Activated effector memory CD4-positive, alpha-beta T cell treated with anti-CD3 and anti-CD28 coated beads, Interleukin-2, amount 50 U/mL, for 16 hours (primary cell): Measurements from ENCODE around the gene RBM39.
A peak's percentile ranks its signal among the peaks of the same experiment; 100 is the strongest.
"Not testable (repeated sequence)": the region's sequence is repeated elsewhere in the genome, so short reads cannot be mapped to it uniquely, and the experiment has no call there.

Source experiments
- DNase-seq: peaks from one replicate; pipeline ENCODE4 v3.0.0-alpha.2; 2020

RBM39 gene

GRCh38 chr20:35741892-35742740 lies at the start of gene RBM39:
Gene RBM39 (minus strand): TSS chr20:35742260. CDS start chr20:35740874, 1,386 bp downstream.
- peak; percentile 99 for DNase-seq

GRCh38 chr20:35791821-35792220 lies 49.8 kb upstream of the RBM39 start:
- no peak for DNase-seq

- no peak for DNase-seq
Measured at GRCh38 chr20:35791097-35791496, 49.0 kb upstream of the RBM39 start.

- DNase-seq: no peak
Measured at GRCh38 chr20:35788796-35789195, 46.7 kb upstream of the RBM39 start.

GRCh38 chr20:35785541-35785940 lies 43.5 kb upstream of the RBM39 start:
- DNase-seq: not testable (repeated sequence)

GRCh38 chr20:35783811-35784210 lies 41.8 kb upstream of the RBM39 start:
- not testable (repeated sequence) for DNase-seq

- no peak for DNase-seq
Measured at GRCh38 chr20:35776513-35777101, 34.5 kb upstream of the RBM39 start.

- no peak for DNase-seq
Measured at GRCh38 chr20:35774391-35774790, 32.3 kb upstream of the RBM39 start.

GRCh38 chr20:35773154-35773751 lies 31.2 kb upstream of the RBM39 start:
- peak; percentile 78 for DNase-seq

- no peak for DNase-seq
Measured at GRCh38 chr20:35772563-35773058, 30.6 kb upstream of the RBM39 start.

GRCh38 chr20:35771689-35772562 lies 29.9 kb upstream of the RBM39 start, which contains the start of gene PHF20:
Gene PHF20 (plus strand): TSS chr20:35772015. CDS start chr20:35801523, 29,508 bp downstream.
- peak; percentile 100 for DNase-seq

GRCh38 chr20:35771367-35771688 lies 29.3 kb upstream of the RBM39 start:
- DNase-seq: no peak

- peak; percentile 76 for DNase-seq
Measured at GRCh38 chr20:35768731-35769664, 26.9 kb upstream of the RBM39 start.

- DNase-seq: peak; percentile 87
Measured at GRCh38 chr20:35767683-35768481, 25.8 kb upstream of the RBM39 start.

- DNase-seq: no peak
Measured at GRCh38 chr20:35766843-35767242, 24.8 kb upstream of the RBM39 start.

- peak; percentile 21 for DNase-seq
Measured at GRCh38 chr20:35764936-35765335, 22.9 kb upstream of the RBM39 start.

- DNase-seq: peak; percentile 17
Measured at GRCh38 chr20:35762461-35762860, 20.4 kb upstream of the RBM39 start.

GRCh38 chr20:35761548-35761947 lies 19.5 kb upstream of the RBM39 start:
- DNase-seq: peak; percentile 36

- DNase-seq: no peak
Measured at GRCh38 chr20:35757098-35757705, 15.1 kb upstream of the RBM39 start.

- DNase-seq: no peak
Measured at GRCh38 chr20:35756404-35756803, 14.3 kb upstream of the RBM39 start.
